CD14-positive monocyte (primary cell): ENCODE results near the gene STPG3. TPM values are rescaled to one million over a fixed set of nuclear protein-coding genes. Genes with fewer than 3 reads are reported as not detected.
"Not testable (repeated sequence)": the region's sequence is repeated elsewhere in the genome, so short reads cannot be mapped to it uniquely, and the experiment has no call there.

Experiments
- DNase-seq, 3 donors: peaks; one replicate each; pipeline ENCODE4 v3.0.0-alpha.2; 2011 to 2022
- H2AFZ ChIP-seq: 2 replicates; pipeline ENCODE4 v1.6.0; 2012; ENCODE audit warnings: mild to moderate bottlenecking, low read depth, low read length, inconsistent platforms; ENCODE audit not compliant: insufficient read depth, poor library complexity, severe bottlenecking
- H3K27ac ChIP-seq, 2 donors: 1 replicate in 1 of 2; 2 replicates in 1 of 2; pipeline ENCODE4 v1.5.1; 2012 to 2013; ENCODE audit warnings: low read length in 2 of 2, control low read depth in 1 of 2, inconsistent platforms in 1 of 2, low read depth in 1 of 2, mild to moderate bottlenecking in 1 of 2
- H3K27me3 ChIP-seq, 2 donors: one replicate each; pipeline versions ENCODE4 v1.6.0 to v1.6.1; 2011 to 2013; ENCODE audit warnings: low read length in 2 of 2; ENCODE audit not compliant: control insufficient read depth in 2 of 2, insufficient read depth in 2 of 2
- H3K36me3 ChIP-seq, 2 donors: replicated peaks in 1 of 2; 1 replicate in 1 of 2; 2 replicates in 1 of 2; pipeline versions ENCODE4 v1.5.1 to v1.6.1; 2012 to 2013; ENCODE audit warnings: low read length in 2 of 2, control low read depth in 1 of 2, inconsistent platforms in 1 of 2, mild to moderate bottlenecking in 1 of 2; ENCODE audit not compliant: insufficient read depth in 2 of 2, control insufficient read depth in 1 of 2
- H3K4me1 ChIP-seq, 2 donors: 1 replicate in 1 of 2; 2 replicates in 1 of 2; pipeline versions ENCODE4 v1.5.1 to v1.6.1; 2012 to 2013; ENCODE audit warnings: low read length in 2 of 2, control low read depth in 1 of 2, inconsistent platforms in 1 of 2, mild to moderate bottlenecking in 1 of 2, moderate library complexity in 1 of 2; ENCODE audit not compliant: insufficient read depth in 2 of 2, control insufficient read depth in 1 of 2
- H3K4me2 ChIP-seq: replicated peaks from 2 replicates; pipeline ENCODE3; 2012; ENCODE audit warnings: low read length, moderate library complexity, mild to moderate bottlenecking; ENCODE audit not compliant: poor library complexity, severe bottlenecking; ENCODE audit errors: extremely low read depth
- H3K4me3 ChIP-seq, 3 experiments: fragments of 200-600 bp in 1 of 3; sonication (generic) in 1 of 3; replicated peaks in 1 of 3; 1 replicate in 2 of 3; 2 replicates in 1 of 3; pipeline ENCODE4 v1.5.1; 2011 to 2013; ENCODE audit warnings: low read length in 3 of 3, mild to moderate bottlenecking in 3 of 3, control low read depth in 2 of 3, low read depth in 2 of 3, inconsistent platforms in 1 of 3, moderate library complexity in 1 of 3
- H3K79me2 ChIP-seq: 2 replicates; pipeline ENCODE4 v1.6.0; 2012; ENCODE audit warnings: mild to moderate bottlenecking, control low read depth, inconsistent platforms, low read length, moderate library complexity; ENCODE audit not compliant: insufficient read depth
- H3K9ac ChIP-seq: 2 replicates; pipeline ENCODE4 v1.6.0; 2017; ENCODE audit warnings: low read length, mild to moderate bottlenecking; ENCODE audit not compliant: insufficient read depth, poor library complexity, severe bottlenecking
- H3K9me3 ChIP-seq, 2 donors: replicated peaks in 1 of 2; 1 replicate in 1 of 2; 2 replicates in 1 of 2; pipeline versions ENCODE4 v1.5.1 to v1.6.1; 2012 to 2013; ENCODE audit warnings: low read length in 2 of 2, control low read depth in 1 of 2; ENCODE audit not compliant: control insufficient read depth in 1 of 2, insufficient read depth in 1 of 2
- H4K20me1 ChIP-seq: 2 replicates; pipeline ENCODE4 v1.6.0; 2012; ENCODE audit warnings: mild to moderate bottlenecking, low read length, control low read depth, moderate library complexity; ENCODE audit not compliant: insufficient read depth
- H3K27ac Mint-ChIP-seq, 7 donors: one replicate each; pipeline ENCODE4 v1.8.0; 2020; ENCODE audit warnings: mild to moderate bottlenecking in 7 of 7, mixed read lengths in 7 of 7, moderate library complexity in 6 of 7, inconsistent platforms in 2 of 7
- H3K27me3 Mint-ChIP-seq, 3 donors: one replicate each; pipeline ENCODE4 v1.8.0; 2021 to 2022; ENCODE audit warnings: low read depth in 3 of 3, mild to moderate bottlenecking in 3 of 3, mixed read lengths in 3 of 3, moderate library complexity in 3 of 3, inconsistent platforms in 1 of 3
- H3K36me3 Mint-ChIP-seq, 2 donors: one replicate each; pipeline ENCODE4 v1.8.0; 2020; ENCODE audit warnings: mixed read lengths in 2 of 2, inconsistent platforms in 1 of 2, mild to moderate bottlenecking in 1 of 2
- H3K4me1 Mint-ChIP-seq: one replicate; pipeline ENCODE4 v1.8.0; 2020; ENCODE audit warnings: mild to moderate bottlenecking, mixed read lengths
- H3K4me3 Mint-ChIP-seq, 2 donors: one replicate each; pipeline ENCODE4 v1.8.0; 2020; ENCODE audit warnings: mild to moderate bottlenecking in 2 of 2, mixed read lengths in 2 of 2, moderate library complexity in 1 of 2
- H3K9me3 Mint-ChIP-seq, 7 donors: one replicate each; pipeline ENCODE4 v1.8.0; 2020 to 2022; ENCODE audit warnings: mixed read lengths in 7 of 7, mild to moderate bottlenecking in 6 of 7, moderate library complexity in 6 of 7, inconsistent platforms in 2 of 7
- WGBS: methylation state at CpG from one replicate; pipeline ENCODE4 v1.1.5; 2013; ENCODE audit warnings: missing lambda C conversion rate; ENCODE audit not compliant: insufficient coverage; 5-methylcytosine and 5-hydroxymethylcytosine counted together
- intact Hi-C, 2 donors: fragments of 100-400 bp; cut with micrococcal nuclease; formaldehyde crosslinking; loops; one replicate each; pipeline versions ENCODE4 v1.15.0 to v1.15.1; 2023
- polyA plus RNA-seq, 3 donors: library from polyadenylated mRNA; depleted of rRNA in 1 of 3; unstranded in 2 of 3; stranded (reverse) in 1 of 3; fragments of 300-500 nt in 2 of 3; fragments of >200 nt in 1 of 3; fragmentation: Illumina TruSeq in 2 of 3; gene quantifications; 1 replicate in 2 of 3; 2 replicates in 1 of 3; pipeline ENCODE4 v1.2.3, GENCODE V29; 2012 to 2021
- TF ChIP-seq, protein P1 (sequence below): fragments of 200-600 bp; IDR thresholded peaks from one replicate; pipeline ENCODE4 v1.8.0; 2022; ENCODE audit warnings: antibody characterized with exemption, mild to moderate bottlenecking

Gene STPG3
- polyA plus RNA-seq, 3 donors = not detected

DNA sequence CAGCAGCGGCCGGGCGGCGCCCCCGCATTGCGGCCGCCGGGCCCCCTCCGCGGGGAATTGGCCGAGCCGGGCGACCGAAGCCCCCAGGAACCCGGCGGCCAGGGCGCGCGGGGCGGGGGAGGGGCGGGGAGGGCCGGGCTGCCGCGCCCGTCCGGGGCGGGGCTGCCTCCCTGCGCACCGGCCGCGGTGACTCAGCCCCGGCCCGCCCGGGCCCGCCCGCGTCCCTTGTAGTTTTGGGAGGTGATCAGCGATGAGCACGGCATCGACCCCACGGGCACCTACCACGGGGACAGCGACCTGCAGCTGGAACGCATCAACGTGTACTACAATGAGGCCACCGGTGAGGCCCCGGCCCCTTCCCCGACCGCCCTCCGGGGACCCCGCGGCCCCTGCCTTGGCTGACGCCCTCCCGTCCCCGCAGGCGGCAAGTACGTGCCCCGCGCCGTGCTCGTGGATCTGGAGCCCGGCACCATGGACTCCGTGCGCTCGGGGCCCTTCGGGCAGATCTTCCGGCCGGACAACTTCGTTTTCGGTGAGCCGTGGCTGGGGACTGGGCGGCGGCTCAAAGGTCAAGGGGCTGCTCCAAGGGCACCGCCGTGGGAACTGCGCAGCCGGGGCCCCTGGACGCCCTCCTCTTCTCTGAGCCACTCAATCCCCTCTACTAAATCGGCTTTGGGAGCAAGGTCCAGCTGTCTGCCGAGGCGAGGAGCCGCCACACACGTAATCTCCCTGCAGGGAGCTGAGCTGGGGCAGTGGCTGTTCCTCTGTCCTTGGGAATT is 9.4 kb upstream of the STPG3 start:
- H3K36me3 ChIP-seq = peaks cover 18 to 19% of the 10 kb centered on the region in 2 donors
- no peaks in the 10 kb centered on the region for H3K27me3 ChIP-seq
- H3K9me3 ChIP-seq = no peaks in the 10 kb centered on the region
- H3K27me3 Mint-ChIP-seq = peaks cover 2 to 3% (median 2%) of the 10 kb centered on the region in 3 donors
- peaks cover 34% of the 10 kb centered on the region for H3K79me2 ChIP-seq
- H3K4me3 ChIP-seq = peak overlapping the region; percentile 82 to 94 (median 90)
- peaks cover 15 to 18% of the 10 kb centered on the region in 2 donors for H3K36me3 Mint-ChIP-seq
- peak overlapping the region; percentile 66 to 94 for H3K27ac ChIP-seq
- DNase-seq = peak; percentile 60 to 74 (median 63)
- H3K4me2 ChIP-seq = peak overlapping the region; percentile 97
- H3K4me3 Mint-ChIP-seq = peak overlapping the region; percentile 80 to 84
- H3K9me3 Mint-ChIP-seq = peaks cover 0 to 3% (median 0%) of the 10 kb centered on the region in 7 donors
- 2% methylated on average over 74 of the region's 83 CpGs for WGBS
- H3K4me1 ChIP-seq = peaks cover 42 to 56% of the 10 kb centered on the region in 2 donors
- intact Hi-C loops = loop anchor here (1.0 to 5.0 kb wide), 4 partner anchors 13 to 39 kb away; partner anchors contain the start of genes NELFB (in 2 of the 2) and TPRN (in 1 of the 2)
- peak overlapping the region; percentile 70 to 93 (median 80) for H3K27ac Mint-ChIP-seq
- no peak overlapping the region for H2AFZ ChIP-seq
- TF ChIP-seq, protein P1, sequence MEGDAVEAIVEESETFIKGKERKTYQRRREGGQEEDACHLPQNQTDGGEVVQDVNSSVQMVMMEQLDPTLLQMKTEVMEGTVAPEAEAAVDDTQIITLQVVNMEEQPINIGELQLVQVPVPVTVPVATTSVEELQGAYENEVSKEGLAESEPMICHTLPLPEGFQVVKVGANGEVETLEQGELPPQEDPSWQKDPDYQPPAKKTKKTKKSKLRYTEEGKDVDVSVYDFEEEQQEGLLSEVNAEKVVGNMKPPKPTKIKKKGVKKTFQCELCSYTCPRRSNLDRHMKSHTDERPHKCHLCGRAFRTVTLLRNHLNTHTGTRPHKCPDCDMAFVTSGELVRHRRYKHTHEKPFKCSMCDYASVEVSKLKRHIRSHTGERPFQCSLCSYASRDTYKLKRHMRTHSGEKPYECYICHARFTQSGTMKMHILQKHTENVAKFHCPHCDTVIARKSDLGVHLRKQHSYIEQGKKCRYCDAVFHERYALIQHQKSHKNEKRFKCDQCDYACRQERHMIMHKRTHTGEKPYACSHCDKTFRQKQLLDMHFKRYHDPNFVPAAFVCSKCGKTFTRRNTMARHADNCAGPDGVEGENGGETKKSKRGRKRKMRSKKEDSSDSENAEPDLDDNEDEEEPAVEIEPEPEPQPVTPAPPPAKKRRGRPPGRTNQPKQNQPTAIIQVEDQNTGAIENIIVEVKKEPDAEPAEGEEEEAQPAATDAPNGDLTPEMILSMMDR = no peak
- peaks cover 33% of the 10 kb centered on the region for H4K20me1 ChIP-seq
- peak overlapping the region; percentile 91 for H3K9ac ChIP-seq
- H3K4me1 Mint-ChIP-seq = peaks cover 44% of the 10 kb centered on the region

DNA sequence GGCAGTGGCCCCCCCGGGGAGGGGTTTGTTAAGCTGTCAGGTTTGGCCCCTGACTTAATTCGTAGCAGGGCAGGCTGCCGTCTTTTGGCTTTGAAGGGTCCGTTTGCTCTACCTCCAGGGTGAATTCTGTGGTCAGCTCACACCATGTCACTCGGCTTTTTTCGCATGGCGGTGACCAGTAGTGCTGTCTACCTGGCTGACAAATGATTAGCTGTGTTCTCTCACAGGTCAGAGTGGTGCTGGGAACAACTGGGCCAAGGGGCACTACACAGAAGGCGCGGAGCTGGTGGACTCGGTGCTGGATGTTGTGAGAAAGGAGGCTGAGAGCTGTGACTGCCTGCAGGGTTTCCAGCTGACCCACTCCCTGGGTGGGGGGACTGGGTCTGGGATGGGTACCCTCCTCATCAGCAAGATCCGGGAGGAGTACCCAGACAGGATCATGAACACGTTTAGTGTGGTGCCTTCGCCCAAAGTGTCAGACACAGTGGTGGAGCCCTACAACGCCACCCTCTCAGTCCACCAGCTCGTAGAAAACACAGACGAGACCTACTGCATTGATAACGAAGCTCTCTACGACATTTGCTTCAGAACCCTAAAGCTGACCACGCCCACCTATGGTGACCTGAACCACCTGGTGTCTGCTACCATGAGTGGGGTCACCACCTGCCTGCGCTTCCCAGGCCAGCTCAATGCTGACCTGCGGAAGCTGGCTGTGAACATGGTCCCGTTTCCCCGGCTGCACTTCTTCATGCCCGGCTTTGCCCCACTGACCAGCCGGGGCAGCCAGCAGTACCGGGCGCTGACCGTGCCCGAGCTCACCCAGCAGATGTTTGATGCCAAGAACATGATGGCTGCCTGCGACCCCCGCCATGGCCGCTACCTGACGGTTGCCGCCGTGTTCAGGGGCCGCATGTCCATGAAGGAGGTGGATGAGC is 8.6 kb upstream of the STPG3 start:
- TF ChIP-seq, protein P1 = no peak
- peaks cover 35 to 47% of the 10 kb centered on the region in 2 donors for H3K4me1 ChIP-seq
- peak overlapping the region; percentile 97 for H3K4me2 ChIP-seq
- peaks cover 38% of the 10 kb centered on the region for H3K4me1 Mint-ChIP-seq
- H3K36me3 ChIP-seq = peaks cover 18 to 19% of the 10 kb centered on the region in 2 donors
- H3K4me3 ChIP-seq = peak overlapping the region; percentile 82 to 94 (median 90)
- no peaks in the 10 kb centered on the region for H3K27me3 ChIP-seq
- no peak overlapping the region for H2AFZ ChIP-seq
- H3K9me3 ChIP-seq = no peaks in the 10 kb centered on the region
- peaks cover 33% of the 10 kb centered on the region for H4K20me1 ChIP-seq
- H3K4me3 Mint-ChIP-seq = peak overlapping the region; percentile 80 to 84
- peak overlapping the region; percentile 66 to 93 (median 82) for H3K27ac Mint-ChIP-seq
- H3K79me2 ChIP-seq = peaks cover 34% of the 10 kb centered on the region
- H3K27me3 Mint-ChIP-seq = peaks cover 2 to 4% (median 3%) of the 10 kb centered on the region in 3 donors
- H3K9ac ChIP-seq = peak overlapping the region; percentile 91
- H3K9me3 Mint-ChIP-seq = peaks cover 0 to 3% (median 0%) of the 10 kb centered on the region in 7 donors
- no peak for DNase-seq
- intact Hi-C loops = loop anchor here in 1 of 2 donors (5.0 kb wide), 1 partner anchor 40 kb away; the partner anchor contains the start of gene TPRN
- H3K27ac ChIP-seq = peak overlapping the region; percentile 65 to 94
- 92% methylated on average over 34 of the region's 36 CpGs for WGBS
- peaks cover 15 to 18% of the 10 kb centered on the region in 2 donors for H3K36me3 Mint-ChIP-seq

GRCh38 chr9:137243266-137243625 is 7.8 kb upstream of the STPG3 start:
- H3K79me2 ChIP-seq = peaks cover 31% of the 10 kb centered on the region
- not testable (repeated sequence) for H3K27me3 Mint-ChIP-seq, DNase-seq, H3K9me3 ChIP-seq, H3K27me3 ChIP-seq, H3K4me2 ChIP-seq, H3K4me3 ChIP-seq, H3K4me3 Mint-ChIP-seq, H3K9me3 Mint-ChIP-seq, H2AFZ ChIP-seq, H3K9ac ChIP-seq, H3K27ac ChIP-seq
- Mint-ChIP-seq H3K4me1 (peaks cover 38% of the 10 kb centered on the region), H3K27ac (peak overlapping the region in 3 of 7 donors; percentile 9 to 82 (median 76)), H3K36me3 (peaks cover 15 to 18% of the 10 kb centered on the region in 2 donors)
- intact Hi-C loops = loop anchor here in 1 of 2 donors (5.0 kb wide), 1 partner anchor 41 kb away; the partner anchor contains the start of gene TPRN
- peaks cover 18 to 19% of the 10 kb centered on the region in 2 donors for H3K36me3 ChIP-seq
- peaks cover 33 to 46% of the 10 kb centered on the region in 2 donors for H3K4me1 ChIP-seq
- H4K20me1 ChIP-seq = peaks cover 33% of the 10 kb centered on the region
- WGBS = 100% methylated on average over 4 of the region's 18 CpGs
